Chondrocyte (in vitro differentiated cells): Measurements from ENCODE around the gene ABLIM3. TPM values are rescaled to one million over a fixed set of nuclear protein-coding genes. Genes with fewer than 3 reads are reported as not detected.

Experiments
- DNase-seq: peaks from one replicate; pipeline ENCODE4 v3.0.0; 2021; ENCODE audit warnings: mixed read lengths, low spot score
- H3K27ac Mint-ChIP-seq: one replicate; pipeline ENCODE4 v1.8.0; 2021; ENCODE audit warnings: mild to moderate bottlenecking, moderate library complexity, mixed read lengths; ENCODE audit not compliant: unreplicated experiment
- H3K27me3 Mint-ChIP-seq: 2 replicates; pipeline ENCODE4 v1.8.0; 2021; ENCODE audit warnings: low read depth, mixed read lengths
- H3K36me3 Mint-ChIP-seq: 2 replicates; pipeline ENCODE4 v1.8.0; 2021; ENCODE audit warnings: low read depth, mixed read lengths
- H3K4me1 Mint-ChIP-seq: 2 replicates; pipeline ENCODE4 v1.8.0; 2021; ENCODE audit warnings: low read depth, mild to moderate bottlenecking, mixed read lengths
- H3K4me3 Mint-ChIP-seq: one replicate; pipeline ENCODE4 v1.8.0; 2021; ENCODE audit warnings: mild to moderate bottlenecking, moderate library complexity, mixed read lengths; ENCODE audit not compliant: unreplicated experiment
- H3K9me3 Mint-ChIP-seq: 2 replicates; pipeline ENCODE4 v1.8.0; 2021; ENCODE audit warnings: low read depth, mixed read lengths
- CTCF ChIP-seq: fragments of 200-600 bp; sonication (generic); IDR thresholded peaks from 2 replicates; pipeline ENCODE4 v1.5.0; 2021; ENCODE audit warnings: antibody characterized with exemption, mild to moderate bottlenecking, moderate library complexity
- total RNA-seq: library from RNA; stranded (reverse); gene quantifications from 3 replicates; pipeline ENCODE4 v1.2.1, GENCODE V29; 2021

ABLIM3 gene
- total RNA-seq, 1 donor from 2014 or later: 15.4 TPM

DNA sequence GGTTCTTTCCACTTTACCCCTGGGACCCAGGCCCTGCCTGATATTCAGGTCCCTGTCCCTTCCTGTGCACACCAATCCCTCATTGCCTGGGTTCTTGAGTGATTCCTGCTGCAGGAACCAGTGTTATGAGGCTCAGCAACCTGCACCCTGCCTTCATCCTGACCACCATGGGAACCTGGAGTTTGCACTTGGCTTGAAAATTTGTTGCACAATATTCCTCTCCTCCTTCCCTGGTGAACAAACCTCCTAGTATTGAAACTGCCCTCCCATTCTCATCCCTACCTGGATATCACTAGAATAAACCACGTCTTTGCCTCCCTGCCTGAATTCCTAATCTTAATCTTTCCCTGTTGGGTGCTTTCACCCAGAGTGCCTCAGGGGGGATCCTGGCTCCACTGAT is 78.3 kb downstream of the ABLIM3 start:
- H3K4me1 Mint-ChIP-seq: no peaks in the 10 kb centered on the region
- H3K4me3 Mint-ChIP-seq: no peak overlapping the region
- peaks cover 4% of the 10 kb centered on the region for H3K36me3 Mint-ChIP-seq
- no peak overlapping the region for H3K27ac Mint-ChIP-seq
- H3K27me3 Mint-ChIP-seq: no peaks in the 10 kb centered on the region
- H3K9me3 Mint-ChIP-seq: no peaks in the 10 kb centered on the region
- no peak for TF ChIP-seq CTCF
- DNase-seq: no peak

- TF ChIP-seq CTCF: no peak
- DNase-seq: no peak
- Mint-ChIP-seq H3K4me3 (no peak overlapping the region), H3K4me1 (no peaks in the 10 kb centered on the region), H3K27me3 (no peaks in the 10 kb centered on the region), H3K9me3 (no peaks in the 10 kb centered on the region), H3K36me3 (peaks cover 4% of the 10 kb centered on the region), H3K27ac (no peak overlapping the region)
Observed at GRCh38 chr5:149220750-149221149, 79.5 kb downstream of the ABLIM3 start.

- peaks cover 4% of the 10 kb centered on the region for H3K36me3 Mint-ChIP-seq
- TF ChIP-seq CTCF: no peak
- H3K27ac Mint-ChIP-seq: no peak overlapping the region
- H3K27me3 Mint-ChIP-seq: no peaks in the 10 kb centered on the region
- H3K4me3 Mint-ChIP-seq: no peak overlapping the region
- H3K9me3 Mint-ChIP-seq: no peaks in the 10 kb centered on the region
- no peak for DNase-seq
- H3K4me1 Mint-ChIP-seq: no peaks in the 10 kb centered on the region
Observed at GRCh38 chr5:149221326-149221725, 80.0 kb downstream of the ABLIM3 start.

DNA sequence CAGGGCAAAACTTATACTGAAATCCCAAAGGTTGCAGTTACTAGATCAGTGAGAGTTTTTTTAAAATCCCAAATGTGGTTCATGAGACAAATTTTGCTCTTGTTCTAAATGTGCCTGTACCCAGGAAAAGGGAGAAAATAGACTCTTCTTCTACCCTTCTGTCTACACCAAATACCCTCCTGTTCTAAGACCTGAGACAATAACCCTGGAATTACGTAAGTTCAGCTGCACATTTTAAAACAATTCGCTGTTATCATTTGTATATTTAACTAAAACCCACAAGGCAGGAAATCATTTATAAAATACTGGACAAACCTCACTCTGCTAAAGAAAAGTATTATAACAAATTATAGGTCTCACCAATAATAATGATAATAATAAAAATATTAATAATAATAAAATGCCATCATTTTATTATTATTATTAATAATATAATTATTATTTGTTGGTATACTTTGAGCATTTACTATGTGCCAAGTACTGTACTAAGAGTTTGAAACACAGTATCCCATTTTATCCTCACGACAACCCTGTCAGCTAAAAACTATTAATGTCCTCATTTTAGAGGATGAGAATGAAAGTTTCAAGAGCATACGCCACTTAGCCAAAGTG is 80.5 kb downstream of the ABLIM3 start:
- Mint-ChIP-seq H3K27me3 (no peaks in the 10 kb centered on the region), H3K36me3 (peaks cover 4% of the 10 kb centered on the region), H3K4me1 (no peaks in the 10 kb centered on the region), H3K27ac (no peak overlapping the region), H3K9me3 (no peaks in the 10 kb centered on the region), H3K4me3 (no peak overlapping the region)
- DNase-seq: no peak
- no peak for TF ChIP-seq CTCF

DNA sequence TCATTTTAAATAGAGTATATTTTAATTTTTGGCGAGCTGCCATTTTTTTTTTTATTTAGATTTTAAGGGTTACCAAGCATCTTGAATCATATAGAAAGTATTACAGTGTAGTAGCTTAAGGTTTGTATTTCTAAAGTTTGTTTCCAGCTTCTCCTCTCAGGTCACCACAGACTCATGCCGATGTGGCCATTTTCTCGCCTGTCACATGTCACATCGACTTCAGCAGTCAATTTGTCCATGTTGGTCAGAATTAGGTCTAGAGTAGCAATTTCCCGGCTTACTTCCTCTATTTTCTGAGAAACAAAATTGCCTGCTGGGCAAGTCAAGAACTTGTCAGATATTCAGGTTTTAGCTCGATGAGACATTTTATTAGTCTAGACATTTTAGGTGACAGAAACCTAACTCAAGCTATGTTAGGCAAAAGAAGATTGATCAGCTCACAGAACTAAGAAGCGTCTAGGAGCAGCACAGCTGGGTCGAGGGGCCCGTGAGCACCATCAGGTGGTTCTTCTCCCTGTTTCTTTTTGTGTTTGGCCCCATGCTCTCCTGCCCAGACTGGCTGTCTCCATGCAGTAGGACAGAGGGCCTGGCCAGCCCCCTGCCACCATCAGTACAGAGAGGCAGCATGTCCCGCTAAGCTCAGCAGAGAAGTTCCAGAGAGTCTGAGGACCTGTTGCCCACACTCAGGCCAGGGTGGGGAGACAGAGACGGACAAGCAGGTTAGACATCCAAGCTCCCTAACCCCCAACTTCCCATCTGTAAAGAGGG is 82.0 kb downstream of the ABLIM3 start:
- DNase-seq: no peak
- peaks cover 6% of the 10 kb centered on the region for H3K4me1 Mint-ChIP-seq

More for the DNA sequence above, 82.0 kb downstream of the ABLIM3 start:
- Mint-ChIP-seq H3K36me3 (peaks cover 4% of the 10 kb centered on the region), H3K27ac (peak overlapping the region; percentile 20), H3K27me3 (no peaks in the 10 kb centered on the region), H3K9me3 (no peaks in the 10 kb centered on the region), H3K4me3 (no peak overlapping the region)
- no peak for TF ChIP-seq CTCF
